Tibial nerve (tissue), 4 donors: ENCODE results near the gene CISTR. TPM values are rescaled to one million over a fixed set of nuclear protein-coding genes. Genes with fewer than 3 reads are reported as not detected.
A peak's percentile ranks its signal among the peaks of the same experiment; 100 is the strongest.

Experiments
- DNase-seq, 2 donors: peaks; one replicate each; pipeline ENCODE4 v3.0.0-alpha.2; 2019; ENCODE audit warnings: low spot score in 2 of 2
- H3K27ac ChIP-seq, 4 donors: fragments of 200-600 bp; sonication (generic) in 3 of 4; one replicate each; pipeline ENCODE4 v1.5.1; 2017 to 2019; ENCODE audit warnings: mild to moderate bottlenecking in 1 of 4
- H3K27me3 ChIP-seq, 2 donors: fragments of 200-600 bp; sonication (generic) in 1 of 2; one replicate each; pipeline versions ENCODE4 v1.5.1 to v1.6.0; 2017 to 2019
- H3K36me3 ChIP-seq, 3 donors: fragments of 200-600 bp; sonication (generic); one replicate each; pipeline ENCODE4 v1.5.1; 2018 to 2019
- H3K4me1 ChIP-seq, 4 donors: fragments of 200-600 bp; sonication (generic) in 3 of 4; one replicate each; pipeline ENCODE4 v1.5.1; 2017 to 2019
- H3K4me3 ChIP-seq, 4 donors: fragments of 200-600 bp; sonication (generic) in 3 of 4; one replicate each; pipeline ENCODE4 v1.5.1; 2017 to 2019; ENCODE audit warnings: mild to moderate bottlenecking in 1 of 4, moderate library complexity in 1 of 4
- H3K9me3 ChIP-seq, 4 donors: fragments of 200-600 bp; sonication (generic) in 3 of 4; one replicate each; pipeline ENCODE4 v1.5.1; 2017 to 2019
- EP300 ChIP-seq, 2 donors: sonication (generic); formaldehyde crosslinking; IDR thresholded peaks; one replicate each; pipeline ENCODE4 v1.6.1; 2017; ENCODE audit warnings: antibody characterized with exemption in 2 of 2, mild to moderate bottlenecking in 1 of 2
- POLR2A ChIP-seq, 2 donors: fragments of 450-650 bp; IDR thresholded peaks; one replicate each; pipeline ENCODE4 v1.6.1; 2017; ENCODE audit warnings: antibody characterized with exemption in 2 of 2, mild to moderate bottlenecking in 2 of 2, moderate library complexity in 2 of 2
- WGBS, 2 donors: methylation state at CpG; one replicate each; pipeline ENCODE4 v1.1.5; 2018; 5-methylcytosine and 5-hydroxymethylcytosine counted together
- total RNA-seq, 4 donors: library from RNA; depleted of rRNA; stranded (reverse); fragments of >200 nt; gene quantifications; one replicate each; pipeline ENCODE4 v1.1.0, GENCODE V29; 2016
- TF ChIP-seq, protein P1 (sequence below), 5 experiments: fragments of 200-600 bp in 3 of 5; fragments of 450-650 bp in 2 of 5; sonication (generic) in 3 of 5; IDR thresholded peaks; one replicate each; pipeline ENCODE4 v1.5.1; 2016 to 2019; ENCODE audit warnings: antibody characterized with exemption in 5 of 5, mild to moderate bottlenecking in 3 of 5, moderate library complexity in 2 of 5

The CISTR gene
- total RNA-seq, 4 donors from 2014 or later: not detected

- H3K4me1 ChIP-seq: peaks cover 0 to 25% (median 16%) of the 10 kb centered on the region in 4 donors
- 0 to 1% methylated on average over 20 of the region's 20 CpGs for WGBS, 2 donors
- peaks cover 0 to 79% of the 10 kb centered on the region in 2 donors for H3K27me3 ChIP-seq
- TF ChIP-seq, protein P1, sequence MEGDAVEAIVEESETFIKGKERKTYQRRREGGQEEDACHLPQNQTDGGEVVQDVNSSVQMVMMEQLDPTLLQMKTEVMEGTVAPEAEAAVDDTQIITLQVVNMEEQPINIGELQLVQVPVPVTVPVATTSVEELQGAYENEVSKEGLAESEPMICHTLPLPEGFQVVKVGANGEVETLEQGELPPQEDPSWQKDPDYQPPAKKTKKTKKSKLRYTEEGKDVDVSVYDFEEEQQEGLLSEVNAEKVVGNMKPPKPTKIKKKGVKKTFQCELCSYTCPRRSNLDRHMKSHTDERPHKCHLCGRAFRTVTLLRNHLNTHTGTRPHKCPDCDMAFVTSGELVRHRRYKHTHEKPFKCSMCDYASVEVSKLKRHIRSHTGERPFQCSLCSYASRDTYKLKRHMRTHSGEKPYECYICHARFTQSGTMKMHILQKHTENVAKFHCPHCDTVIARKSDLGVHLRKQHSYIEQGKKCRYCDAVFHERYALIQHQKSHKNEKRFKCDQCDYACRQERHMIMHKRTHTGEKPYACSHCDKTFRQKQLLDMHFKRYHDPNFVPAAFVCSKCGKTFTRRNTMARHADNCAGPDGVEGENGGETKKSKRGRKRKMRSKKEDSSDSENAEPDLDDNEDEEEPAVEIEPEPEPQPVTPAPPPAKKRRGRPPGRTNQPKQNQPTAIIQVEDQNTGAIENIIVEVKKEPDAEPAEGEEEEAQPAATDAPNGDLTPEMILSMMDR (IDR thresholded peaks at IDR 0.05): peak; percentile 99 to 100 (median 99)
- TF ChIP-seq EP300 (IDR thresholded peaks at IDR 0.05) (peak in 1 of 2 donors; percentile 63), POLR2A (IDR thresholded peaks at IDR 0.05) (no peak)
- H3K4me3 ChIP-seq: no peak overlapping the region
- no peaks in the 10 kb centered on the region for H3K9me3 ChIP-seq
- no peak overlapping the region for H3K27ac ChIP-seq
- H3K36me3 ChIP-seq: no peaks in the 10 kb centered on the region
- peak; percentile 82 to 87 for DNase-seq
Measured at GRCh38 chr12:53746592-53747092, 5.1 kb downstream of the CISTR start.

- TF ChIP-seq, protein P1 (IDR thresholded peaks at IDR 0.05): no peak
- TF ChIP-seq POLR2A (IDR thresholded peaks at IDR 0.05): no peak
- WGBS, 2 donors: 63 to 70% methylated on average over 6 of the region's 6 CpGs
- Histone ChIP-seq H3K27me3 (peaks cover 0 to 79% of the 10 kb centered on the region in 2 donors), H3K4me1 (peaks cover 0 to 16% (median 9%) of the 10 kb centered on the region in 4 donors), H3K4me3 (no peak overlapping the region), H3K9me3 (no peaks in the 10 kb centered on the region), H3K27ac (no peak overlapping the region), H3K36me3 (no peaks in the 10 kb centered on the region)
- DNase-seq: no peak
Measured at GRCh38 chr12:53744751-53745150, 7.0 kb downstream of the CISTR start.

GRCh38 chr12:53744130-53744441 lies 7.7 kb downstream of the CISTR start:
- Histone ChIP-seq H3K27ac (no peak overlapping the region), H3K9me3 (no peaks in the 10 kb centered on the region), H3K27me3 (peaks cover 0 to 79% of the 10 kb centered on the region in 2 donors), H3K36me3 (no peaks in the 10 kb centered on the region), H3K4me3 (no peak overlapping the region), H3K4me1 (peaks cover 0 to 23% (median 15%) of the 10 kb centered on the region in 4 donors)
- no peak for DNase-seq
- WGBS, 2 donors: 84 to 96% methylated on average over 1 of the region's 1 CpG
- TF ChIP-seq POLR2A (IDR thresholded peaks at IDR 0.05) (no peak), EP300 (IDR thresholded peaks at IDR 0.05) (no peak)
- TF ChIP-seq, protein P1 (IDR thresholded peaks at IDR 0.05): no peak

DNA sequence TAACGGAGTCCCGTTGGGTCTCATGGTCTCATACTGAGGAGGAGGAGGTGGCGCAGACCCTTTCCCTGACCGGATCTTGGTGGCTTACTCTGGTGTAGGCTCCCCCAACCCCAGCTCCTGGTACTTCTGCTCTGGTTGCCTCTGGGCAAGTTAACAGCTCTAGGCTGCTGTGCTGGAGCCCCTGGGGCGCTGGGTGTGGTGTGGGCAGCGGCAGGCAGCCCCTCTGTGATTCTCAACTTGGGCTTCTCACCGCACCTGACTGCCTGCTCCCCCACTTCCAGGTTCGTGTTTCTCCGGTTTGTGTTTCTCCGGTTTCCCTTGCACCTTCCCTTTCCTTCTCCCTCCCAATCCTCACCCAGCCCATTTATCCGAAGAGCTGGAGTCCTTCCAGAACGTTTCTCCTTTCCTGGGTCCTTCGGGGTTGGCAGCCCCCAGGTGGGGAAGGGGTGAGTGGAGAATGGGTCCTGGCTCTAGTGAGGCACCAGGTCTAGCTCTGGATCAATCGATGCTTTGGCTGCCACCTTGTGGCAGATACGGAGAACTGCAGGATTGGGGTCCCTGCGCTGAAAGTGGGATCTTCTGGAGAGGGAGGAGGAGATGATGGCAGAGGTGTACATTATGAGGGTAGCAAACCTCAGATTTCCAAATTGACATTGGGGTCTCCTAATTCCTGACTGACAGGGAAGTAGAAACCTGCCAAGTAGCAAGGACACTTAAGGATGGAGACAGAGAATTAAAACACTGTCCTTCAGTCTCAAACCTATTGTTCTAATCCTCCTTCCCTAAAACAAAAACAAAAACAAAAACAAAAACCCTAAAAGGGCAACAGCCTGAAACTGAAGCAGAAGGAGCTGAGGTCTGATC lies 8.3 kb downstream of the CISTR start:
- H3K4me1 ChIP-seq: peaks cover 0 to 29% (median 20%) of the 10 kb centered on the region in 4 donors
- TF ChIP-seq, protein P1 (IDR thresholded peaks at IDR 0.05): peak; percentile 84 to 96 (median 94)
- no peak for TF ChIP-seq POLR2A (IDR thresholded peaks at IDR 0.05)
- WGBS, 2 donors: 18 to 23% methylated on average over 16 of the region's 16 CpGs
- H3K27ac ChIP-seq: no peak overlapping the region
- no peak for DNase-seq
- peaks cover 0 to 79% of the 10 kb centered on the region in 2 donors for H3K27me3 ChIP-seq
- H3K4me3 ChIP-seq: no peak overlapping the region
- no peaks in the 10 kb centered on the region for H3K36me3 ChIP-seq
- no peaks in the 10 kb centered on the region for H3K9me3 ChIP-seq

- no peaks in the 10 kb centered on the region for H3K36me3 ChIP-seq
- no peak for TF ChIP-seq POLR2A (IDR thresholded peaks at IDR 0.05)
- TF ChIP-seq, protein P1 (IDR thresholded peaks at IDR 0.05): no peak
- no peak for TF ChIP-seq EP300 (IDR thresholded peaks at IDR 0.05)
- no peak overlapping the region for H3K27ac ChIP-seq
- peaks cover 0 to 96% of the 10 kb centered on the region in 2 donors for H3K27me3 ChIP-seq
- WGBS, 2 donors: 68 to 72% methylated on average over 3 of the region's 3 CpGs
- peaks cover 0 to 26% (median 16%) of the 10 kb centered on the region in 4 donors for H3K4me1 ChIP-seq
- no peaks in the 10 kb centered on the region for H3K9me3 ChIP-seq
- no peak for DNase-seq
- H3K4me3 ChIP-seq: peak overlapping the region in 1 of 4 donors; percentile 33
Measured at GRCh38 chr12:53740130-53740491, 11.7 kb downstream of the CISTR start.
